AG20443 (cell line): Measurements from ENCODE around the gene HGD.

Experiments used
- DNase-seq: peaks from one replicate; pipeline ENCODE4 v3.0.0; 2012; ENCODE audit warnings: low spot score, mixed read lengths

The HGD gene

GRCh38 chr3:120587332-120587975 lies 94.6 kb downstream of the HGD start:
- no peak for DNase-seq
